GM19452 (cell line): ENCODE results near the gene BTBD17.

Experiments used
- ATAC-seq: cut with Tn5 transposase; IDR thresholded peaks from one replicate; pipeline ENCODE4 v1.9.1; 2021; ENCODE audit not compliant: unreplicated experiment

BTBD17 gene

GRCh38 chr17:74337834-74338500 is 23.7 kb downstream of the BTBD17 start:
- ATAC-seq, result no peak

GRCh38 chr17:74336307-74336706 is 25.4 kb downstream of the BTBD17 start:
- ATAC-seq, result no peak

GRCh38 chr17:74335529-74336062 is 26.1 kb downstream of the BTBD17 start:
- no peak for ATAC-seq

- no peak for ATAC-seq
These were observed 27.2 kb downstream of the BTBD17 start for GRCh38 chr17:74334393-74335039.

- ATAC-seq, result no peak
These were observed 28.8 kb downstream of the BTBD17 start for GRCh38 chr17:74332763-74333283.

DNA sequence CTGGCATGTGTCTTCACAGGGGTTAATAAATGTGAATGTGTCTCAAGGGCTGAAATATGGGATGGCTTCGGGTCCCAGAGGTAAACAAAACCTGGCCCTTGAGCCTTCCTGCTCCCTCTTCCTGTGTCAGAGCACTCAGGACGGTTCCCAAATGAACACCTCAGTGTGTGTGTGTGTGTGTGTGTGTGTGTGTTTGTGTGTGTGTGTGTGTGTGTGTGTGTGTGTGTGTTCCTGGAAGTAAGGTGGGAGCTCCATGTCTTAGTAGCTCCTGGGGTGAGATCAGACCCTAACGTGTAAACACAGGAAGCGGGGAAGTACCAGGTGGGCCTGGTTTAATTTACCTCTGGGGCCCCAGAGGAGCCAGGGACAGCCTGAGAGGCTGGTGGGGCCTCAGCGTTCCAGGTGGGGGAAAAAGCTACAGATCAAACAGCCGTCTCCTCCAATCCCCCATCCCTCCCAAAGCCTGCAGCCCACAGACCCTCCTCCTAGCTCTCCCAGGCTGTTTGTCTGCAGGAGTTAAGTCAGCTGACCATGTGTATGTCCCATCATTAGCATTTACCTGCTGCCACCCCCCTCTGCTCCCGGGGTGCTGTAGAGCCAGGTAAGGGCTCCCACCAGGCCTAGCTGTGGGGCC is 29.5 kb downstream of the BTBD17 start:
- no peak for ATAC-seq

- no peak for ATAC-seq
These were observed 31.2 kb downstream of the BTBD17 start for GRCh38 chr17:74330446-74330845.

DNA sequence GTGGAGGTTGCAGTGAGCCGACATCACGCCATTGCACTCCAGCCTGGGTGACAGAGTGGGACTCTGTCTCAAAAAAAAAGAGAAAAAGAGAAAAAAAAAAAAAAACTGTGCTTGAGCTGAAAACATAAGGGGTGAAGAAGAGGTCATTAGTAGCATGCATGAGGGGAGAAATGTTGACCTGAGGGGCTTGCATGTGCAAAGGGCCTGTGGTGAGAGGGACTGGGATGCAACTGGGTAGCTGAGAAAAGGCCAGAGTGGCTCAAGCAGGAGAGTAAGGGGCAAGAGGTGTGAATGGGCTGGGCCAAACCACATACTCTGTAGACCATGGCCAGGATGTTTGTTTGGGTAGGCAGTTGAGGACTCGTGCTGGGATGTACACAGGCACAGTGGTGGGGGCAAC is 32.3 kb downstream of the BTBD17 start:
- ATAC-seq, result no peak

DNA sequence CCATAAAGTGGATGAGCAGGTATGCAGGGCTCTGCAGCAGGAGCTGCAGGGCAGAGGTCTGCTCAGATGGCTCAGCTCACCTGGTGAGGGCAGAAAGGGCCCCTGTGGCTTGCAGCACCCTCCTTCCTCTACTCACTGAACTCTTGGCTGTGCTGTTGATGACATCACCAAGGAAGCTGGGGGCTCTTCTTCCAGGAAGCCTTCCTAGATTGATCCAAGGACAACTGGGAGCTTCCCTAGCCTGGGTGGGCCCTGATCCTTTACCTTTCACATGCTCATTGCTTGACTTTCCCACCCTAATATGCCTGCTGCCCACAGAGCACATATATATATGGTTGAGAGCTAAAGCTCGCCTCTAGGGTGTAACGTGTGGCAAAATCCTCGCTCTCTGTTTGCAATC is 33.2 kb downstream of the BTBD17 start:
- ATAC-seq, result no peak

DNA sequence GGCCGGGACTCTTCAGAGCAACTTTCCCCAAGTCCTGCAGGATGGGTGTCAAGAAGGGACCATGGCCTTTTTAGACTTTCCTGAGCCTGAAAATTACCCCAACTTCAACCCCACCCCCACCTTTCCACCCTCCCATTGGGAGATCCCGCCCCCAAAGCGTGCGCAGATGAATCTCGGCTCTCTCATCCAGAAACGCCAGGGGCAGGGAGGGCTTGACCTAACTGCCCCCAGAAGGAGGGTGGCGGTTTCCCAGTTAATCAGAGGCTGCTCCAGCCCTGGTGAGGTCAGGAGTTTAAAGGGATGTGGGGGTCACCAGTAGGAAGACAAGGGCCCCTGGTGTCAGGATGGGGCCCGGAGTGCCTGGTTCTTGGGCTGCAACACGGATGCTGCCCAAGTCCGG is 35.2 kb downstream of the BTBD17 start:
- ATAC-seq, result no peak

DNA sequence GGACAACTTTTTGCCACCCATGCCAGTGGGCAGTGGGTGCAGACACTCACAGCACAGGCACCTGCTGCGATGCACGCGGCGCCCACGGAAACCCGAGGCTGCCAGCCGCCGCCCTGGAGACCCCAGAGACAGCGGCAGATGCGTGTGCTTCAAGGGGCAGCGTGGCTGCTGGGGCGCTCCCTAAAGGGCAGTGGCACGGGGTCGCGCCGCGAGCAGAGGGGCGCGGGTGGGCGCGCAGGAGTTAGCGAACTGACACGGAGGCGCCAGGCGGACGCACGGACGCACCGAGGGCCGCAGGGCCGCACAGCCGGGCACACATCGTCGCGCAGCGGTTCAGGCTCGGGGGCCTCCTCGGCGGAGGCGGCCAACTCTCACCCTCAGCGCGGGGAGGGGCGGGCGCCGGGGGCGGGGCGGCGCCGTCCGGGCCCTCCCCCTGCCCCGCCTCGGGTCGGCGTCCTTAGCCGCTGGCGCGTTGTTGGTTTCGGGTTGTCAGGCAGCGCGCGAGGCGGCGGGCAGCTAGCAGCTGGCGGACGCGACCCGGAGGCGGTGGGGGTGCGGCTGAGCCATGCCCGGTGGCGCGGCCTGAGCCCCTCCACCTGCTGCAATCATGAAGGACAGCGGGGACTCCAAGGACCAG is 35.8 kb downstream of the BTBD17 start, which contains the start of gene KIF19:
Gene KIF19, plus strand, starts transcription at position 484 of the 637 bp plus-strand sequence. Its CDS starts 124 bp downstream, at position 608.
- ATAC-seq, result no peak

GRCh38 chr17:74325376-74325742 is 36.3 kb downstream of the BTBD17 start:
- no peak for ATAC-seq

DNA sequence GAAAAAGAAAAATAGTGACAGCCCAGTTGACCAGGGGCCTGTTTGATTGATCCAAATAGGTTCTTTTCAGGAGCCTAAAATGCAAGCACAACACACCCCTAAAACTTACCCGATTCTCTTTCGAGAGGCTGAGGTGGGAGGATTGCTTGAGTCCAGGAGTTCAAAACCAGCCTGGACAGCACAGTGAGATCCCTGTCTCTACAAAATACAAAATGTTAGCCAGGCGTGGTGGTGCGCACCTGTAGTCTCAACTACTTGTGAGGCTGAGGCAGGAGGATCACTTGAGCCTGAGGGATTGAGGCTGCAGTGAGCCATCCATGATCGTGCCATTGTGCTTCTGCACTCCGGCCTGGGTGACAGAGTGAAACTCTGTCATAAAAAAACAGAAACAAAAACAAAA is 37.1 kb downstream of the BTBD17 start:
- ATAC-seq, result no peak

DNA sequence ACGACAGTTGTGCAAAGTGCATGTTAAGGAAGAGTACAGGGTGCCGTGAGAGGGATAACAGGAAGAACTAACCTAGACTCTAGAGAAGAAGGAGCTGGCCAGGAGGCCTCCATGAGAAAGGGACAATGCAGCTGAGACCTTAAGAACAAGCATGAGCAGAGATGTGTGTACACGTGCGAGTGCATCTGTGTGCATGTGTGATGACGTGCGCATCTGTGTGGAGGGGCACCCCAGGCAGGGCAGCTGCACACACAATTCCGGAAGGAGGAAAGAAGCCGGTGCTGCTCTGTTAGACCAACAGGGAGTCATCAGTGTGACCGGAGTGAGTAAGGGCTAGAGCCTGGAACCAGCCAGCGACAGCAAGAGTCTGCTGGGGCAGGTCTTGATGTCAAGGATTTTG is 43.3 kb downstream of the BTBD17 start:
- no peak for ATAC-seq

DNA sequence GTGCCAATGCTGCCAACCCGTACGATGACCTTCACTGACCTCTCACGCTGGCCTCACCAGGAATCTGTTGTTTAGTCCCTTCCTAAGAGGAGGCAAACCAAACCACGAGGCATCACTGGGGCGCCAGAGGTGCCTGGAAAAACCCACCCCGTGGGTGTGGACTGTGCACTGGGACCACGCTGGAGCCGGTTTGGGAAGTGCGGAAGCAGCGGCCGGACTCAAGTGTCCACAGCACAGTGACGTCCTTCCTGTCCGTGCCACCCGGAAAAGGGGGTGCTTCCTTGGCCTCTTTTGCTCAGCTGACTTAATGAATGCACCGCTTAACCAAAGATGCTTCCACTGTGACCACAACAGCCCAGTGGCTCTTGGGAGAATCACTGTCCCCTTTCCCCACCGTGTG is 44.6 kb downstream of the BTBD17 start:
- no peak for ATAC-seq

GRCh38 chr17:74316220-74316619 is 45.4 kb downstream of the BTBD17 start:
- ATAC-seq, result no peak

DNA sequence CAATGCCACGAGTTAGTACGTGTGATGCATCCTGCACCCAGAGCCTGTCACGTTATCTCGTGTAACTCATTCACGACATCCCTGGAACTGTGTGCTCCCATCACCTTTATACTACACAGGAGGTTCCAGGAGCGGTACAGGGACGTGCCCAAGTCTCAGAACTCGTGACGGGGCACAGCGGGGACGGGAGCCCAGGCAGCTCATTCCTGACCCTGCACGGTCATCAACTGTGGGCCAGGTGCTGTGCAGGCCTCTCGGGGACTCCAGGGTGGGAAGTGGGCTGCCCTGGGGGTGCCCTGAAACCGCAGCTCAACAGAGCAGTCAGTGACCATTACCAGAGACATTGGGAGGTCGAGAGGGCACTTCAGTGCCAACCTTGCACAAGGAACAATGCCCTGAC is 46.8 kb downstream of the BTBD17 start:
- ATAC-seq, result no peak

DNA sequence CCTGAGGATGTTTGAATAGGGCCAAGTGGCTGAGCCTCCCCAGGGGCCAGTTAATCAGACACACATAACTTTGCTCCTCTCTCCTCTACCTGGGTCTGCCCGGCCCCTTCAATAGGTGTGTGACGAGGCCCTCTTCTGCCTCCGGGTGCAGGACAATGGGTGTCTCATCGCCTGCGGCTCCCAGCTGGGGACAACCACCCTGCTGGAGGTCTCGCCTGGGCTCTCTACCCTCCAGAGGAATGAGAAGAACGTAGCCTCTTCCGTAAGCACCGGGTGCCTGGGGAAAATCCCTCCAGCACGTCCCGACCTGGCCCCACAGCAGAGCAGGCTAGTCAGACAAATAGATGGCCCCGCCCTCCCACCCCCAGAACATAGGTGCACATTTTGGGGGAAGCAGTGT is 51.8 kb downstream of the BTBD17 start:
- ATAC-seq, result no peak

- ATAC-seq, result no peak
These were observed 53.5 kb downstream of the BTBD17 start for GRCh38 chr17:74307984-74308773.
